Measurements from ENCODE around the gene CERS1. TPM values are rescaled to one million over a fixed set of nuclear protein-coding genes. Genes with fewer than 3 reads are reported as not detected.

The CERS1 gene
- total RNA-seq, 1 donor = 0.36 TPM

DNA sequence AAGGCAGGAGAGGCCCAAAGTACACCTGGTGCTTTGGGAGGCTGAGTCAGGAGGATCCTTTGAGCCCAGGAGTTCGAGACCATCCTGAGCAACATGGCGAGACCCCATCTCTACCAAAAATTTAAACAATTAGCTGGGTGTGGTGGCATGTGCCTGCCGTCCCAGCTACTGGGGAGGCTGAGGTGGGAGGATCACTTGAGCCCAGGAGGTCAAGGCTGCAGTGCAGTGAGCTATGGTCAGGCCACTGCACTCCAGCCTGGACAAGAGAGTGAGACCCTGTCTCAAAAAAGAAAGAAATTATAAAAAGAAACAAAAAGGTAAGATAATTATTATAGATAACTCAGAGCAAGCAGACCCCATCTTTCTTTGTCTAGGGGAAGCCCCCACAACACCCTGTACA, 43.2 kb upstream of the CERS1 start:
- H3K36me3 ChIP-seq (ENCODE audit: insufficient read depth, low read length) = peaks cover 25% of the 10 kb centered on the region
- no peak overlapping the region for H3K4me3 ChIP-seq (ENCODE audit: insufficient read depth, low read length)
- peak; percentile 75 for DNase-seq (ENCODE audit: insufficient read length, low spot score, missing footprints)
- H3K9me3 ChIP-seq (ENCODE audit: low read depth, low read length) = no peaks in the 10 kb centered on the region
- no peak overlapping the region for H2AFZ ChIP-seq (ENCODE audit: low read length)
- peaks cover 35% of the 10 kb centered on the region for H3K79me2 ChIP-seq (ENCODE audit: insufficient read depth, low read length)
- H3K4me2 ChIP-seq (ENCODE audit: insufficient read depth, low read length) = peak overlapping the region; percentile 91
- peaks cover 7% of the 10 kb centered on the region for H3K4me1 ChIP-seq (ENCODE audit: insufficient read depth, low read length)
- no peaks in the 10 kb centered on the region for H3K27me3 ChIP-seq (ENCODE audit: insufficient read depth, low read length)
- peaks cover 4% of the 10 kb centered on the region for H4K20me1 ChIP-seq (ENCODE audit: insufficient read depth, low read length)
- TF ChIP-seq, protein P1, sequence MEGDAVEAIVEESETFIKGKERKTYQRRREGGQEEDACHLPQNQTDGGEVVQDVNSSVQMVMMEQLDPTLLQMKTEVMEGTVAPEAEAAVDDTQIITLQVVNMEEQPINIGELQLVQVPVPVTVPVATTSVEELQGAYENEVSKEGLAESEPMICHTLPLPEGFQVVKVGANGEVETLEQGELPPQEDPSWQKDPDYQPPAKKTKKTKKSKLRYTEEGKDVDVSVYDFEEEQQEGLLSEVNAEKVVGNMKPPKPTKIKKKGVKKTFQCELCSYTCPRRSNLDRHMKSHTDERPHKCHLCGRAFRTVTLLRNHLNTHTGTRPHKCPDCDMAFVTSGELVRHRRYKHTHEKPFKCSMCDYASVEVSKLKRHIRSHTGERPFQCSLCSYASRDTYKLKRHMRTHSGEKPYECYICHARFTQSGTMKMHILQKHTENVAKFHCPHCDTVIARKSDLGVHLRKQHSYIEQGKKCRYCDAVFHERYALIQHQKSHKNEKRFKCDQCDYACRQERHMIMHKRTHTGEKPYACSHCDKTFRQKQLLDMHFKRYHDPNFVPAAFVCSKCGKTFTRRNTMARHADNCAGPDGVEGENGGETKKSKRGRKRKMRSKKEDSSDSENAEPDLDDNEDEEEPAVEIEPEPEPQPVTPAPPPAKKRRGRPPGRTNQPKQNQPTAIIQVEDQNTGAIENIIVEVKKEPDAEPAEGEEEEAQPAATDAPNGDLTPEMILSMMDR (IDR thresholded peaks at IDR 0.05; ENCODE audit: extremely low read depth, low read depth, low read length) = no peak
- H3K27ac ChIP-seq (ENCODE audit: low read depth, low read length) = no peak overlapping the region

DNA sequence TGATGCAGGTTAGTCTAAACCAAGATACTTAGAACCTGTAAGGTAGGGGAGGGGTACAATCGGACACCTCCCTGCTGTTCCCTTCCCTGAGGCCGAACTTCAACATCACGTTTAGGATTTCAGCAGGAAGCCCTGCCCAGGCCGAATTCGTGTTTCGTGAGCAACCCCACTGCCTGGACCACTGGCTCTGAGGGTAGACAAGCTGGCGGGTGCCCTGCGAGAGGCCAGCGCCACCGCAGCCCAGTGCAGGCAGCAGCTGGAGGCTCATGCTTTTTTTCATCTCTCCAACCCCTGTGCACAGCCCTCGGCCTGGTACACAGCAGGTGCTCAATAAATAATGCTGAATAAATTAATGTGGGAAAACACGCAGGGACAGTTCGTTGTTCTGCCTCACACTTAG, 37.3 kb upstream of the CERS1 start:
- peaks cover 59% of the 10 kb centered on the region for H3K36me3 ChIP-seq (ENCODE audit: insufficient read depth, low read length)
- DNase-seq (ENCODE audit: insufficient read length, low spot score, missing footprints) = peak; percentile 18
- no peaks in the 10 kb centered on the region for H3K27me3 ChIP-seq (ENCODE audit: insufficient read depth, low read length)
- no peaks in the 10 kb centered on the region for H3K4me1 ChIP-seq (ENCODE audit: insufficient read depth, low read length)
- H4K20me1 ChIP-seq (ENCODE audit: insufficient read depth, low read length) = peaks cover 18% of the 10 kb centered on the region
- no peaks in the 10 kb centered on the region for H3K9me3 ChIP-seq (ENCODE audit: low read depth, low read length)
- peaks cover 9% of the 10 kb centered on the region for H3K79me2 ChIP-seq (ENCODE audit: insufficient read depth, low read length)
- H3K27ac ChIP-seq (ENCODE audit: low read depth, low read length) = no peak overlapping the region
- H3K4me3 ChIP-seq (ENCODE audit: insufficient read depth, low read length) = no peak overlapping the region
- no peak overlapping the region for H2AFZ ChIP-seq (ENCODE audit: low read length)
- TF ChIP-seq, protein P1 (IDR thresholded peaks at IDR 0.05; ENCODE audit: extremely low read depth, low read depth, low read length) = no peak
- no peak overlapping the region for H3K4me2 ChIP-seq (ENCODE audit: insufficient read depth, low read length)

DNA sequence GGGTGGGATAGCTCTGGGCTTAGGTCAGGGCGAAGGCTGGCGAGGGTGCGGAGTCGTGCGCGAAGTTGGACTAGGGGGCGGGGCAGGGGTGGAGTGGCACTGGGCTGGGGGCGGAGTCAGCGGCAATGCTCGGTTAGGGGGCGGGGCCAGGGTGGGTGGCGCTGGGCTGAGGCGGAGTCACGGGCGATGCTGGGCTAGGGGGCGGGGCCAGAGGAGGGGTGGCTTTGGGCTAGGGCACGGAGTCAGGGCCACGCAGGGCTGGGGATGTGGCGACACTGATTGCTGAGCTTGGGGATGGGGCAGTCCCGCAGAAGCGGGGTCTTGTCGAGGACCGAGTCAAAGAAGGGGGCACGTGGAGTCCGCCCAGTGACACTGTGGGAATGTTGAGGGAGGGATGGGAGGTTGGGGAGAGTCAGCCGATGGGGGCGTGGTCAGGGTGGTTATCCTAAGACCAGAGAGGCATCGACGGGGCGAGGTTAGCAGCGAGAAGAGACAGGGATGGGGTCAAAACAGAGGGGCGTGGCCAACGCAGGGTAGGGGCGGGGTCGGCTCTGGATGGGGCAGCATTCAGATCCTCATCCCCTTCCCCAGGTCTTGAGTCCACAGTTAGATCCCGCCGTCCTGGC, 36.4 kb upstream of the CERS1 start:
- no peak overlapping the region for H2AFZ ChIP-seq (ENCODE audit: low read length)
- no peaks in the 10 kb centered on the region for H3K9me3 ChIP-seq (ENCODE audit: low read depth, low read length)
- TF ChIP-seq, protein P1 (IDR thresholded peaks at IDR 0.05; ENCODE audit: extremely low read depth, low read depth, low read length) = no peak
- H3K36me3 ChIP-seq (ENCODE audit: insufficient read depth, low read length) = peaks cover 60% of the 10 kb centered on the region
- H3K27me3 ChIP-seq (ENCODE audit: insufficient read depth, low read length) = no peaks in the 10 kb centered on the region
- no peak overlapping the region for H3K4me3 ChIP-seq (ENCODE audit: insufficient read depth, low read length)
- H3K4me2 ChIP-seq (ENCODE audit: insufficient read depth, low read length) = no peak overlapping the region
- no peaks in the 10 kb centered on the region for H3K4me1 ChIP-seq (ENCODE audit: insufficient read depth, low read length)
- DNase-seq (ENCODE audit: insufficient read length, low spot score, missing footprints) = peak; percentile 98
- peaks cover 3% of the 10 kb centered on the region for H3K79me2 ChIP-seq (ENCODE audit: insufficient read depth, low read length)
- no peak overlapping the region for H3K27ac ChIP-seq (ENCODE audit: low read depth, low read length)
- H4K20me1 ChIP-seq (ENCODE audit: insufficient read depth, low read length) = peaks cover 15% of the 10 kb centered on the region

DNA sequence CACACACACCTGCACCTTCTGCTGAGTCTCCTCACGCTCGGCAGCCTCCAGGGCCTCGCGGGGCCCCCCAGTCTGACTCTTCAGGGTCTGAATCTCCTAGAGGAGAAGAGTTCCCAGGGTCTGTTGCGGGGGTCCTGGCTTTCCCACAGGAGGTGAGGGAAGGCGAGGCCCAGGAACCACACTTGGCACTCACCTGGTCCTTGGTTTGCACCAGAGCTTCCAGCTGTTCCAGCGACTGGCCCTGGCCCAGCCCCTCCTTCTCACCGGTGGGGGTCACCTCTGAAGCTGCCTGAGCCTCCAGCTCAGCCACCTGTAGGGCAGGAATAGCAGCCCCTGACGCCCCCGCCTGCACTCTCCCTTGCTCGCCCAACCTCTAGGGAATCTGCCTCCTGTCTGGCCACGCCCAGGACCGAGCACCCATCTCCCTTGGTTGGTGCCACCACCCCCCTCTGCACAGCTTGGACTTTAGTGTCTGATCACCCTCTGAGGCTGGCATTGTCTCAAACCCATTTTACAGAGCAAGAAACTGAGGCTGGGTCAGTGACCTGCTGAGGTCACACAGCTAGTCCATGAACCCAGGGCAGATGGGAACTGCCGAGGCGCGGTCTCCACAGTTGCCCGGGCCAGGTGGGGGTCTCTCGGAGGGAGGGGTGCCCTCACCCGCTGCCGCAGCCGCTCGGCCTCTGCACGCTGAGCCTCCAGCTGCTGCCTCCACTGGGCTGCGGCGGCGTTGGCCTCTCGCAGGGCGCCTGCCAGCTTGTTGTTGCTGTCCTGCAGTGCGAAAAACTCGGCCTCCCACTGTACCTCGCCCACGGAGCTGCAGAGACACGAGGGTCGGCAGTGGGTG, 35.6 kb upstream of the CERS1 start:
- no peaks in the 10 kb centered on the region for H3K27me3 ChIP-seq (ENCODE audit: insufficient read depth, low read length)
- H3K4me1 ChIP-seq (ENCODE audit: insufficient read depth, low read length) = no peaks in the 10 kb centered on the region
- H4K20me1 ChIP-seq (ENCODE audit: insufficient read depth, low read length) = peaks cover 17% of the 10 kb centered on the region
- no peak overlapping the region for H3K27ac ChIP-seq (ENCODE audit: low read depth, low read length)
- no peak overlapping the region for H2AFZ ChIP-seq (ENCODE audit: low read length)
- peaks cover 3% of the 10 kb centered on the region for H3K79me2 ChIP-seq (ENCODE audit: insufficient read depth, low read length)
- peaks cover 63% of the 10 kb centered on the region for H3K36me3 ChIP-seq (ENCODE audit: insufficient read depth, low read length)
- H3K4me2 ChIP-seq (ENCODE audit: insufficient read depth, low read length) = no peak overlapping the region
- H3K9me3 ChIP-seq (ENCODE audit: low read depth, low read length) = no peaks in the 10 kb centered on the region
- DNase-seq (ENCODE audit: insufficient read length, low spot score, missing footprints) = peak; percentile 73
- TF ChIP-seq, protein P1 (IDR thresholded peaks at IDR 0.05; ENCODE audit: extremely low read depth, low read depth, low read length) = no peak
- no peak overlapping the region for H3K4me3 ChIP-seq (ENCODE audit: insufficient read depth, low read length)

Data from osteoblast (primary cell).